WERI-Rb-1 (cell line): ENCODE measurements around the gene HNRNPUL2.

Experiments used
- DNase-seq: peaks from one replicate; pipeline ENCODE4 v3.0.0-alpha.2; 2020
- H3K27ac ChIP-seq: fragments of 250-450 bp; sonication (Bioruptor Pico); 2 replicates; pipeline ENCODE4 v1.5.1; 2020; ENCODE audit warnings: mild to moderate bottlenecking, moderate library complexity
- H3K27me3 ChIP-seq: fragments of 250-450 bp; sonication (Bioruptor Pico); 2 replicates; pipeline ENCODE4 v1.5.1; 2021; ENCODE audit warnings: mild to moderate bottlenecking, low read depth, moderate library complexity; ENCODE audit not compliant: insufficient read depth, severe bottlenecking
- H3K36me3 ChIP-seq: fragments of 250-450 bp; sonication (Bioruptor Pico); 2 replicates; pipeline ENCODE4 v1.5.1; 2020; ENCODE audit warnings: mild to moderate bottlenecking, moderate library complexity
- H3K4me3 ChIP-seq: 2 replicates; pipeline ENCODE4 v1.5.1; 2011; ENCODE audit warnings: low read depth, mild to moderate bottlenecking, control low read depth, low read length
- H3K9me3 ChIP-seq: fragments of 250-450 bp; sonication (Bioruptor Pico); 2 replicates; pipeline ENCODE4 v1.5.1; 2021; ENCODE audit warnings: mild to moderate bottlenecking, moderate library complexity; ENCODE audit not compliant: severe bottlenecking
- CTCF ChIP-seq: IDR thresholded peaks from 2 replicates; pipeline ENCODE4 v1.5.1; 2011; ENCODE audit warnings: low read depth, mild to moderate bottlenecking, control low read depth, inconsistent platforms, low read length

HNRNPUL2 gene

GRCh38 chr11:62719302-62719978 is 7.8 kb downstream of the HNRNPUL2 start:
- Histone ChIP-seq H3K27me3 (no peaks in the 10 kb centered on the region), H3K9me3 (no peaks in the 10 kb centered on the region), H3K4me3 (no peak overlapping the region), H3K36me3 (peaks cover 96% of the 10 kb centered on the region), H3K27ac (no peak overlapping the region)
- no peak for DNase-seq
- no peak for TF ChIP-seq CTCF

GRCh38 chr11:62716816-62717215 is 10.4 kb downstream of the HNRNPUL2 start:
- no peak overlapping the region for H3K4me3 ChIP-seq
- peaks cover 92% of the 10 kb centered on the region for H3K36me3 ChIP-seq
- H3K27me3 ChIP-seq, result no peaks in the 10 kb centered on the region
- TF ChIP-seq CTCF, result no peak
- H3K9me3 ChIP-seq, result no peaks in the 10 kb centered on the region
- H3K27ac ChIP-seq, result no peak overlapping the region
- DNase-seq, result no peak

GRCh38 chr11:62716206-62716605 is 11.1 kb downstream of the HNRNPUL2 start:
- no peak for DNase-seq
- Histone ChIP-seq H3K36me3 (peaks cover 92% of the 10 kb centered on the region), H3K27me3 (no peaks in the 10 kb centered on the region), H3K9me3 (no peaks in the 10 kb centered on the region), H3K4me3 (no peak overlapping the region), H3K27ac (no peak overlapping the region)
- TF ChIP-seq CTCF, result no peak

GRCh38 chr11:62715150-62716130 is 11.8 kb downstream of the HNRNPUL2 start:
- no peak for DNase-seq
- H3K36me3 ChIP-seq, result peaks cover 92% of the 10 kb centered on the region

DNA sequence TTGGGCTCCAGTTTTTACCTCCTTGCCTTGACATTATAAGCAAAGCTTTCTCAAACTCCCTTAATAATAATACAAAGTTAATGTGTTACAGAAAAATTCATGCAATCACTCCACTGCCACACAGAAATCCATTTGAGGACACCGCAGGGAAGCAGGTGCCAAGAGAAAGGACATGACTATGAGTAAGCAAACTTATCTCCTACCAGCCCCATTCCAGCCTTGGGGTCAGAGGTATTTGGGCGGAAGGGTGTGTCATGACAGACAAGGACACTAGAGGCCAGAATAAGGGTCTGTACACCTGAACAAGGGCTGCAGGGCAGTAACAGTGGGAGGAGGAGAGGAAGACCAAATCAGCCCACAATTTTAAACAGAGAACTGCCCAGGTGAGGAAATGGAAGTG is 13.9 kb downstream of the HNRNPUL2 start:
- Histone ChIP-seq H3K27me3 (no peaks in the 10 kb centered on the region), H3K27ac (no peak overlapping the region), H3K36me3 (peaks cover 81% of the 10 kb centered on the region), H3K4me3 (no peak overlapping the region), H3K9me3 (no peaks in the 10 kb centered on the region)
- no peak for DNase-seq
- TF ChIP-seq CTCF, result no peak

More at GRCh38 chr11:62715150-62716130, 11.8 kb downstream of the HNRNPUL2 start:
- Histone ChIP-seq H3K4me3 (no peak overlapping the region), H3K27ac (no peak overlapping the region), H3K9me3 (no peaks in the 10 kb centered on the region), H3K27me3 (no peaks in the 10 kb centered on the region)
- TF ChIP-seq CTCF, result 0 out of 2 replicates have a peak, but pooled peaks have one; percentile 8
